WI38 (cell line): ENCODE data around the gene DNAH17.
A peak's percentile ranks its signal among the peaks of the same experiment; 100 is the strongest.

Source experiments
- H3K4me3 ChIP-seq: 2 replicates; pipeline ENCODE4 v1.5.1; 2011; ENCODE audit warnings: low read depth, mild to moderate bottlenecking, control low read depth, low read length
- TF ChIP-seq, protein P1 (sequence below): IDR thresholded peaks from 2 replicates; pipeline ENCODE4 v1.5.1; 2012; ENCODE audit warnings: low read depth, mild to moderate bottlenecking, control low read depth, low read length

DNAH17 gene

DNA sequence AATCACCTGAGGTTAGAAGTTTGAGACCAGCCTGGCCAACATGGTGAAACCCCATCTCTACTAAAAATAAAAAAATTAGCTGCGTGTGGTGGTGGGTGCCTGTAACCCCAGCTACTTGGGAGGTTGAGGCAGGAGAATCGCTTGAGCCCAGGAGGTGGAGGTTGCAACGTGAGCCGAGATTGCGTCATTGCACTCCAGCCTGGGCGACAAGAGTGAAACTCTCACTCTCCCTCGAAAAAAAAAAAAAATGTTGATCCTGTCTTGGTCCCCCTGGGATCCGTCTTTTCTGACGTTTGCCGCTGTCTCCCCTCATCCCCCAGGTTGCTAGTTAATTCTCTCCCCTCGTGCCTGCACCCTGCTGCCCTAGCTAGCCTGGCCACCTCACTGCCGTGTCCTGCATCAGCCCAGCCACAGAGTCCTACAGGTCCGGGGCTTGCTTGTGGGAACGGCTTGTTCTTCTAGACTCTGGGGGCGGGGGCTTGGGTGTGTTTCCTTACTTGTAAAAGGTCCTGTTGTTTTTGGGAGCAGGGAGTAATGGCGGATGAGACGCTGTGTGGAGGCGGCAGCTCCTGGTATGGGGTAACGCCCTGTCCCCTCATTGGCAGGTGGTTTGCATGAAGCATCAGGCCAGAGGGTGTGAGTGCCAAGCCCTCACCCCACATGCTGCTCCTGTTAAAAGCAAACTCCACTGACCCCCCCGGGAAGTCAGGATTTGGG lies 154.2 kb downstream of the DNAH17 start:
- TF ChIP-seq, protein P1, sequence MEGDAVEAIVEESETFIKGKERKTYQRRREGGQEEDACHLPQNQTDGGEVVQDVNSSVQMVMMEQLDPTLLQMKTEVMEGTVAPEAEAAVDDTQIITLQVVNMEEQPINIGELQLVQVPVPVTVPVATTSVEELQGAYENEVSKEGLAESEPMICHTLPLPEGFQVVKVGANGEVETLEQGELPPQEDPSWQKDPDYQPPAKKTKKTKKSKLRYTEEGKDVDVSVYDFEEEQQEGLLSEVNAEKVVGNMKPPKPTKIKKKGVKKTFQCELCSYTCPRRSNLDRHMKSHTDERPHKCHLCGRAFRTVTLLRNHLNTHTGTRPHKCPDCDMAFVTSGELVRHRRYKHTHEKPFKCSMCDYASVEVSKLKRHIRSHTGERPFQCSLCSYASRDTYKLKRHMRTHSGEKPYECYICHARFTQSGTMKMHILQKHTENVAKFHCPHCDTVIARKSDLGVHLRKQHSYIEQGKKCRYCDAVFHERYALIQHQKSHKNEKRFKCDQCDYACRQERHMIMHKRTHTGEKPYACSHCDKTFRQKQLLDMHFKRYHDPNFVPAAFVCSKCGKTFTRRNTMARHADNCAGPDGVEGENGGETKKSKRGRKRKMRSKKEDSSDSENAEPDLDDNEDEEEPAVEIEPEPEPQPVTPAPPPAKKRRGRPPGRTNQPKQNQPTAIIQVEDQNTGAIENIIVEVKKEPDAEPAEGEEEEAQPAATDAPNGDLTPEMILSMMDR: no peak
- H3K4me3 ChIP-seq: no peak overlapping the region

DNA sequence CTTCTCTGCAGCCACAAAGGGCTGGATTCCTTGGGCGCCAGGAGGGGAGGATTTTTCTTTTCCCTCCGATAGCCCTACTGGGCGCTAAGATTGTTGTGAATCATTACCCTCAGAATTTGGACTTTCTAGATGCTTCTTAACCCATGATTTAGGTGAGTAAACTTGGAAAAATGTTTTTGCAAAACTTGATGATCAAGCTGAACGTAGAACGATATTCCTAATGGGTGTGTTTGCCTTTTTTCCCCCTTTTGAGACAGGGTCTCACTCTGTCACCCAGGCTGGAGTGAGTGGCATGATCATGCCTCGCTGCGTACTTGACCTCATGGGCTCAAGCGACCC lies 155.0 kb downstream of the DNAH17 start:
- TF ChIP-seq, protein P1: no peak

DNA sequence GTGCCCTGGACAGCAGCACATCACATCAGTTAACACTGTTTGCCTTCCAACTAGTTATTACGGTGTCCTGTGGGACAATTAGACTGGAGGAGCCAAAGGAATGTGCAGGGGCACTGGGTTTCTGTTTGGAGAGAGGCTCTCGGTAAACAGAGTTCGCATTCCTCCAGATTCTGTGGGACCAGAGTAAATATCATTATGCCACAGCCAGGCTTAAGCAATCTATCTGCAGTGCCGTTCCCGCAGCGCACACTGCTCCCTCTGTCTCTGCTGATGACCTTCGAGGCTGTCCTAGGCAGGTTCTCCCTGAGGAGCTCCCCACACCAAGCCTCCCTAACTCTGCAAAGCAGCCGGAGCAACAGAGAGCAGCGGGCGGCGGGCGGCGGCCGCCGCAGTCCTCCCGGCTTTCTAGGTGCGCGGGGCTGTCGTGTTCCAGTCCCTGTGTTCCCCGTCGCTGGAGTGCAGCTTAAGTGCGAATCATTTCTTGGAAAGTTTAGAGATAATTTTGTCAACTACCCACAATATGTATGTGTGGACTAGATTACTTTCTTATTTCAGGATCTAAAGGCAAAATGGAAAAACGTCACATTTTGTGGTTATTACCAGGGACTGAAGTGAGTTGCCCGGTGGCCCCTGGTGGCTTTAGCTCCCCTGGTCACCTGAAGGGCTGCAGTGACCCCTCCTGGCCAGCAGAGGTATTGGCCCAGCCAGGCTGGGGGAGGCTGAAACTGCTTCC lies 155.5 kb downstream of the DNAH17 start:
- TF ChIP-seq, protein P1: peak; percentile 99
- H3K4me3 ChIP-seq: no peak overlapping the region

More for the DNA sequence above, 155.0 kb downstream of the DNAH17 start:
- no peak overlapping the region for H3K4me3 ChIP-seq

GRCh38 chr17:78421084-78421533 lies 156.1 kb downstream of the DNAH17 start:
- TF ChIP-seq, protein P1: no peak
- H3K4me3 ChIP-seq: no peak overlapping the region

DNA sequence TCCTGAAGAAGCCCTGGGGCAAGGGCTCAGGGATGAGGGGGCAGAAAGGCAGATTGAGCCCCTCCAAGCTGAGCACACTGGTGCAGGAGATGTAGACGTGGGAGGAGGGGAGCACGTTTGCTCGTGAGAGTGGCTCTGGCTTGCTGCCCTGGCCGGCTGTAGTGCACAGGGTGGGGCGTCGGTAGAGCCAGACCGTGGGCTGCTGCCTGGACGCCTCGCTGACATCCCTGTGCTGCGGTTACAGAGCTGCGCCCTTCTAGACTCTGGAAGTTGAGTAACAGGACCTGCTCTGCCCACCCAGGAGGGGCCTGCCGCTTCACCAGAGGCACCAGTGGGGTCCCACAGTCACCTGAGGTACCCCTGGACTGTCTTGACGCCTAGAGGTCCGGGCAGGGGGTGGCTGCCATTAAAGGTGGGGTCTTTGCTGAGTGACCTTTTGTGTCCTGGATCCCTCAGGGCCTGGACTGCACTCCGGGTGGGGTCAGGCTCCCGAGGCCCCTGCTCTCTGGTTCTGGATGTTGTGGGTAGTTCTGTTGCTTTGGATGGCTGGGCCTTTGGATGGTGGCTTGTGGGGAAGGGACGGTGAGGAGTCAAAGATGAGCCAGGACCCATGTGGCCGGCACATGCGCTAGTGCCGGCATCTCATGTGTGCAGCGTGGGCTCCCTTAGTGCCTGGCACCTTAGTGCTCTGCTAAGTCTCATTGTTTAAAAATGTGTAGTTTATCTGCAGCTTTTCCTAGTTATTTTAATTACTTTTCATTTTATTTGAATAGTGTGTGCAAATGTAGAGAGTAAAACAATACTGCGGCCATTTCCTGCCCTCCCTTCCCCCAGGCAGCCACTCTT lies 157.0 kb downstream of the DNAH17 start:
- no peak overlapping the region for H3K4me3 ChIP-seq
- TF ChIP-seq, protein P1: no peak

GRCh38 chr17:78418326-78419026 lies 158.7 kb downstream of the DNAH17 start:
- H3K4me3 ChIP-seq: no peak overlapping the region
- TF ChIP-seq, protein P1: no peak
